Osteoblast (primary cell): ENCODE data around the gene CEP131. TPM values are rescaled to one million over a fixed set of nuclear protein-coding genes. Genes with fewer than 3 reads are reported as not detected.

ENCODE experiments used
- DNase-seq: peaks from one replicate; pipeline ENCODE4 v3.0.0; 2011; ENCODE audit warnings: low spot score, mixed read lengths; ENCODE audit not compliant: insufficient read length; ENCODE audit errors: missing footprints
- H2AFZ ChIP-seq: 2 replicates; pipeline ENCODE4 v1.6.0; 2011; ENCODE audit warnings: mild to moderate bottlenecking, low read length
- H3K27ac ChIP-seq: 2 replicates; pipeline ENCODE4 v1.5.1; 2011; ENCODE audit warnings: mild to moderate bottlenecking, low read depth, low read length, moderate library complexity
- H3K27me3 ChIP-seq: 2 replicates; pipeline ENCODE4 v1.6.0; 2012; ENCODE audit warnings: mild to moderate bottlenecking, control low read depth, inconsistent platforms, low read length, moderate library complexity; ENCODE audit not compliant: insufficient read depth
- H3K36me3 ChIP-seq: 2 replicates; pipeline ENCODE4 v1.5.1; 2011; ENCODE audit warnings: mild to moderate bottlenecking, low read length, control low read depth, moderate library complexity; ENCODE audit not compliant: insufficient read depth
- H3K4me1 ChIP-seq: 2 replicates; pipeline ENCODE4 v1.5.1; 2011; ENCODE audit warnings: mild to moderate bottlenecking, low read length, control low read depth, moderate library complexity; ENCODE audit not compliant: insufficient read depth
- H3K4me2 ChIP-seq: 2 replicates; pipeline ENCODE4 v1.6.0; 2011; ENCODE audit warnings: mild to moderate bottlenecking, low read length; ENCODE audit not compliant: insufficient read depth
- H3K4me3 ChIP-seq: fragments of 200-600 bp; sonication (generic); 3 replicates; pipeline ENCODE4 v1.5.1; 2012; ENCODE audit warnings: mild to moderate bottlenecking, low read length, inconsistent platforms; ENCODE audit not compliant: insufficient read depth
- H3K79me2 ChIP-seq: 2 replicates; pipeline ENCODE4 v1.6.0; 2012; ENCODE audit warnings: mild to moderate bottlenecking, low read length, control low read depth, inconsistent platforms; ENCODE audit not compliant: insufficient read depth
- H3K9me3 ChIP-seq: 2 replicates; pipeline ENCODE4 v1.5.1; 2011; ENCODE audit warnings: low read depth, low read length, control low read depth
- H4K20me1 ChIP-seq: 2 replicates; pipeline ENCODE4 v1.6.0; 2012; ENCODE audit warnings: mild to moderate bottlenecking, low read length, control low read depth; ENCODE audit not compliant: insufficient read depth
- CTCF ChIP-seq: IDR thresholded peaks from 2 replicates; pipeline ENCODE4 v1.5.1; 2011; ENCODE audit warnings: mild to moderate bottlenecking, low read depth, low read length, moderate library complexity; ENCODE audit errors: extremely low read depth
- total RNA-seq: library from RNA; depleted of rRNA; stranded (reverse); fragments of >200 nt; gene quantifications from 2 replicates; pipeline ENCODE4 v1.2.3, GENCODE V29; 2012

Gene CEP131
- total RNA-seq, 1 donor, result 8.7 TPM

DNA sequence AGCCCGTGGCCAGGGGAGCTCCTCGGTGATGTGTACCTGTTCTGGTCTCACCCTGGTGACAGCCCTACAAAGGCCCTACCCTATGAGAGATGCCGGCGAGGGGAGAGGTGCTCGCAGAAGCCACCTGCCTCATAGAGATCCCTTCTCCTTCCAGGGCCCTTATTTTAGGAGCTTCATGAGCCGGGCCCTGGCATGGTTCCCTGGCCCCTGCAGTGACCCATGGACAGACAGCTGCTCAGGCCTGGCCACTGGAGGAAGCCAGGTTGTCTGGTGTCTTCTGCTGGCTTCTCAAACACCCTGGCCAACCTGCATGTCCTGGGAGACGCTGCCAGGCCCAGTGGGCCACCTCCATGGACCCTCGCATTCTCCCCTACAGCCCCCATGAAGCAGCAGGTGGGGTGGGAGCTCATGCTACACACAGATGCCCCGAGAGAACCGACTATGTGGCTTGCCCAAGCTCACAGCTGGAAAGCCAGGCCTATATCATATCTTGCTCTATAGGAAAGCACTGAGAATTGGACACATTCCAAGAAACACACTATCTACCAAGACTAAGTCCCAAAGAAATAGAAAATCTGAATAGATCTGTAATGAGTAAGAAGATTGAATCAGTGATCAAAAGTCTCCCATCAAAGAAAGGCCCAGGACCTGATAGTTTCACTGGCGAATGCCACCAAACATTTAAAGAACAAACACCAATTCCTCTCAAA lies 49.6 kb downstream of the CEP131 start:
- TF ChIP-seq CTCF, result no peak
- no peak for DNase-seq
- Histone ChIP-seq H3K4me1 (no peaks in the 10 kb centered on the region), H3K79me2 (no peaks in the 10 kb centered on the region), H3K9me3 (peaks cover 2% of the 10 kb centered on the region), H3K4me2 (no peak overlapping the region), H2AFZ (no peak overlapping the region), H3K27ac (no peak overlapping the region), H3K4me3 (no peak overlapping the region), H3K36me3 (no peaks in the 10 kb centered on the region), H3K27me3 (no peaks in the 10 kb centered on the region), H4K20me1 (no peaks in the 10 kb centered on the region)

DNA sequence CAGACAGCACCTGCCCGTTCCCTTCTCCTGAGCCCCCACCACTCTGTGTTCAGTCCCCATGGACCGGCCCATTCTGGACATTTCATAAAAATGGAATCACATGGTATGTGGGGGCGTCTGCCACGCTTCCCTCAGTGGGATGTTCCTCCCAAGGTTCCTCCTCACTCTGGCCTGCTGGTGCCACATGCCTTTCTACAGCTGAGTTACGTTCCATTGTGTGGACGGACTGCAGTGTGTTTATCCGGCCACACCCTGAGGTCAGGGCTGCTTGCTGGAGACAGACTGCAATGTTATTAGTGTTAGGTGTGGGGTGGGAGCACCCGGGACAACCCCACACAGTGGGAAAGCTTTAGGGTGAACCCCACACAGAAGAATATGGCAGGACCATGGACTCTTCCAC lies 50.8 kb downstream of the CEP131 start:
- no peak overlapping the region for H3K27ac ChIP-seq
- H3K4me1 ChIP-seq, result no peaks in the 10 kb centered on the region
- H3K79me2 ChIP-seq, result no peaks in the 10 kb centered on the region
- no peak for TF ChIP-seq CTCF
- peaks cover 5% of the 10 kb centered on the region for H3K27me3 ChIP-seq
- H3K4me2 ChIP-seq, result no peak overlapping the region
- no peak overlapping the region for H2AFZ ChIP-seq
- no peaks in the 10 kb centered on the region for H3K36me3 ChIP-seq
- H4K20me1 ChIP-seq, result no peaks in the 10 kb centered on the region
- H3K4me3 ChIP-seq, result no peak overlapping the region
- H3K9me3 ChIP-seq, result peaks cover 2% of the 10 kb centered on the region
- no peak for DNase-seq

- no peak for DNase-seq
- H3K36me3 ChIP-seq, result no peaks in the 10 kb centered on the region
- no peak overlapping the region for H3K4me2 ChIP-seq
Observed at GRCh38 chr17:81170727-81171494, 51.9 kb downstream of the CEP131 start.

More at GRCh38 chr17:81170727-81171494, 51.9 kb downstream of the CEP131 start:
- H3K4me3 ChIP-seq, result no peak overlapping the region
- peaks cover 10% of the 10 kb centered on the region for H3K27me3 ChIP-seq
- peaks cover 2% of the 10 kb centered on the region for H3K9me3 ChIP-seq
- no peaks in the 10 kb centered on the region for H3K4me1 ChIP-seq
- TF ChIP-seq CTCF, result no peak
- H3K79me2 ChIP-seq, result no peaks in the 10 kb centered on the region
- no peak overlapping the region for H3K27ac ChIP-seq
- no peaks in the 10 kb centered on the region for H4K20me1 ChIP-seq
- H2AFZ ChIP-seq, result no peak overlapping the region
